ENCODE results near the gene ALG14. TPM values are rescaled to one million over a fixed set of nuclear protein-coding genes. Genes with fewer than 3 reads are reported as not detected.
"Not testable (repeated sequence)": the region's sequence is repeated elsewhere in the genome, so short reads cannot be mapped to it uniquely, and the experiment has no call there.

The ALG14 gene
- total RNA-seq, 3 donors from 2014 or later: 5.9 to 16.8 (median 11.4) TPM

DNA sequence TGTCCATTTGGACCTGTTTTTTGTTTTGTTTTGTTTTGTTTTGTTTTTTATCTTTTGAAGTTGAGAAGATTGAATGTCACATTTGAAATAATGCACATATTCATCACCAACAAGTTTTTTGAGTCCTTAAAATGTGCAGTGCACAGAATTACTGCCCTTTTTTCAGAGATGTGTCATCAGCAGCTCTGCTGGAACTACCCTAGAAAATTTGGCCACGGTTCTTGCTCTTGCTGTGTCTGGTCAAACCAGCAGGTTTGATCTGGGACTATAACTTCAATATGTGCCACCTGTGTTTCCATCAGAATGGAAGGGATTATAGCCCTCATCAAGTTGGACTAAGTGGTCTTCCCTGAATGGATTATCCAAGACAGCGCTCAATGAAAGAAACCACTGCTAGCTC lies 121.7 kb downstream of the ALG14 start:
- ATAC-seq: no peak
- Histone ChIP-seq H3K9me3 (no peaks in the 10 kb centered on the region), H3K4me3 (no peak overlapping the region), H3K36me3 (ENCODE audit: low read depth) (no peaks in the 10 kb centered on the region), H3K4me1 (ENCODE audit: low read depth) (peaks cover 15% of the 10 kb centered on the region)
- TF ChIP-seq, protein P1, sequence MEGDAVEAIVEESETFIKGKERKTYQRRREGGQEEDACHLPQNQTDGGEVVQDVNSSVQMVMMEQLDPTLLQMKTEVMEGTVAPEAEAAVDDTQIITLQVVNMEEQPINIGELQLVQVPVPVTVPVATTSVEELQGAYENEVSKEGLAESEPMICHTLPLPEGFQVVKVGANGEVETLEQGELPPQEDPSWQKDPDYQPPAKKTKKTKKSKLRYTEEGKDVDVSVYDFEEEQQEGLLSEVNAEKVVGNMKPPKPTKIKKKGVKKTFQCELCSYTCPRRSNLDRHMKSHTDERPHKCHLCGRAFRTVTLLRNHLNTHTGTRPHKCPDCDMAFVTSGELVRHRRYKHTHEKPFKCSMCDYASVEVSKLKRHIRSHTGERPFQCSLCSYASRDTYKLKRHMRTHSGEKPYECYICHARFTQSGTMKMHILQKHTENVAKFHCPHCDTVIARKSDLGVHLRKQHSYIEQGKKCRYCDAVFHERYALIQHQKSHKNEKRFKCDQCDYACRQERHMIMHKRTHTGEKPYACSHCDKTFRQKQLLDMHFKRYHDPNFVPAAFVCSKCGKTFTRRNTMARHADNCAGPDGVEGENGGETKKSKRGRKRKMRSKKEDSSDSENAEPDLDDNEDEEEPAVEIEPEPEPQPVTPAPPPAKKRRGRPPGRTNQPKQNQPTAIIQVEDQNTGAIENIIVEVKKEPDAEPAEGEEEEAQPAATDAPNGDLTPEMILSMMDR (IDR thresholded peaks at IDR 0.05): no peak
- no peak for DNase-seq
- intact Hi-C loops (cut with DNase I, micrococcal nuclease): no loop called here

DNA sequence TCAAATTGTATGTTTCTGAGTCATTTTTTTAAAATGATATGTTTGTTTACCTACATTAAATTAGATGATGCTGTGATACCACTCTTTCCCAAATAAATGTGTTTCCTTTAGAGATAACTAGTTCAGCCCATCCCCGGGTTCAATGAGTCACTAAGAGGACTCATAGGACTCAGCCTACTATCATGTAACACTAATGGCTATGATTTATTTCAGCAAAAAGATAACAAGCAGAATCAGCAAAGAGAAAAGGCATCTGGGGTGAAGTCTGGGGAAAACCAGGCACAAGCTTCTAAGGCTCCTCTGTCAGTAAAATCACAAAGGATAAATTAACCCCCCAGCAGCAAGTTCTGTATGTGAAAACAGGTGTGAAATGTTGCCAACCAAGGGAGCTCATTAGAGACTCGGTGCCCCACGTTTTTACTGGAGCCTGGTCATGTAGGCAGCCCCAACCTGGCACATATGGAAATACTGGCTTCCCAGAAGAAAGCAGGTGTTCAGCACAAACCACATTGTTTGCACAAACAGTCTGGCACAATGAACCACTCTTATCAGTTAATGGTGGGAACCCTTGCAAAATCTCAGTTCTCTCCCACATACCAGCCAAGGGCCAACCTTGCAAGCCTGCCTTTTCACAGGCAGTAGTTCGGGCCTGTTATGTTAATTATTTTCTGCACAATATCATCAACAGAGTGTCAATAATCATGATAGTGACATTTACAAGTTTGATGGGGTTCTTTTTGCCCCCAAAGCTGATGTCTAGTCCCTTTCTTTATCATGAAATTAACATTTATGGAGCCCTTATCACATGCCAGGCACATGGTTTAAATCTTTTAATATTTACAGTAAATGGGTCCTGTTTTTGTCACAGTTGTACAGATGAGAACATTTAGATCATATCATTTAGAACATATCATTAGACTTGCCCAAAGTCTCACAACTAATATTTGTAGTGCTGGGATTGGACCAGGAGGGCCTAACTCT lies 122.8 kb downstream of the ALG14 start:
- TF ChIP-seq, protein P1 (IDR thresholded peaks at IDR 0.05): no peak
- no peaks in the 10 kb centered on the region for H3K36me3 ChIP-seq (ENCODE audit: low read depth)
- no peak for DNase-seq
- intact Hi-C loops (cut with DNase I, micrococcal nuclease): no loop called here
- no peak overlapping the region for H3K4me3 ChIP-seq
- no peaks in the 10 kb centered on the region for H3K9me3 ChIP-seq
- peak; percentile 89 for ATAC-seq
- H3K4me1 ChIP-seq (ENCODE audit: low read depth): peaks cover 15% of the 10 kb centered on the region

DNA sequence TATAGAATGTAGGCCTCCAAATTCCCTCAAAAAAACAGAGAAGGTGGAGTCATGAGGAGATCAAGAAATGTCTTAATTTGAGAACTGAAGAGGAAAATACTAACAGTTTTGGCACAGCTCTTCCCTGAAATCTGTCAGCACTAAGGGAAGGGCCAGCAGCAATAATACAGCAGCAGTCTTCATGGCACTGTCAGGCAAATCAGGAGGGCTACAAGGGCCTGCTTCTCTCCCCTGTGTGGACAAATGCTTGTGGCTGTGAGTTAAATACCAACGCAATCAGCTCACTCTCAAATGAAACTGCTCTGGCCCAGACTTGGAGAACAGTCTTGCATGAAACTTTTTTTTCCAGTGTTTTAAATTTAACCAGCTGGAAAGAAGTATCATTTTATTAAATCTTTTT lies 125.3 kb downstream of the ALG14 start:
- intact Hi-C loops (cut with DNase I, micrococcal nuclease): no loop called here
- ATAC-seq: no peak
- no peak for DNase-seq
- Histone ChIP-seq H3K4me3 (no peak overlapping the region), H3K9me3 (no peaks in the 10 kb centered on the region), H3K4me1 (ENCODE audit: low read depth) (peaks cover 15% of the 10 kb centered on the region), H3K36me3 (ENCODE audit: low read depth) (no peaks in the 10 kb centered on the region)
- TF ChIP-seq, protein P1 (IDR thresholded peaks at IDR 0.05): no peak

DNA sequence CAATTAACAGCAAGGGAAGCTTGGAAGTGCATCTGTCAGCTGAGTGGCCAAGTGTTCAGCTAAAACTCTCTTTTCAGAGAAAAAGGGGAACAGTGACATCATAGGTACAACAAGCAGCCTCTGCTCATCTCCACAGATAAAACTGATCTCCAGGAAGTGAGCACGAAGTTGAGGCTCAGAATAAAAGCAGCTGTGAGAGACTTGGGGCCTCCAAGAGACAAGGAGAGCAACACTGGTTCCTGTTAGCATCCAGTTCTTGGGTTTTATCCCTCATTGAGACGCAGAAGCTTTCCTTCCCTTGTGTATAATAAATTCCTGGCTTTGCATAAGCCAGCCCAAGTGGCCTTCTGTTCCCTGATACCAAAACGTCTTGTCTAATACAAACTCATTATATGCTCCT lies 125.9 kb downstream of the ALG14 start:
- no peak for DNase-seq

DNA sequence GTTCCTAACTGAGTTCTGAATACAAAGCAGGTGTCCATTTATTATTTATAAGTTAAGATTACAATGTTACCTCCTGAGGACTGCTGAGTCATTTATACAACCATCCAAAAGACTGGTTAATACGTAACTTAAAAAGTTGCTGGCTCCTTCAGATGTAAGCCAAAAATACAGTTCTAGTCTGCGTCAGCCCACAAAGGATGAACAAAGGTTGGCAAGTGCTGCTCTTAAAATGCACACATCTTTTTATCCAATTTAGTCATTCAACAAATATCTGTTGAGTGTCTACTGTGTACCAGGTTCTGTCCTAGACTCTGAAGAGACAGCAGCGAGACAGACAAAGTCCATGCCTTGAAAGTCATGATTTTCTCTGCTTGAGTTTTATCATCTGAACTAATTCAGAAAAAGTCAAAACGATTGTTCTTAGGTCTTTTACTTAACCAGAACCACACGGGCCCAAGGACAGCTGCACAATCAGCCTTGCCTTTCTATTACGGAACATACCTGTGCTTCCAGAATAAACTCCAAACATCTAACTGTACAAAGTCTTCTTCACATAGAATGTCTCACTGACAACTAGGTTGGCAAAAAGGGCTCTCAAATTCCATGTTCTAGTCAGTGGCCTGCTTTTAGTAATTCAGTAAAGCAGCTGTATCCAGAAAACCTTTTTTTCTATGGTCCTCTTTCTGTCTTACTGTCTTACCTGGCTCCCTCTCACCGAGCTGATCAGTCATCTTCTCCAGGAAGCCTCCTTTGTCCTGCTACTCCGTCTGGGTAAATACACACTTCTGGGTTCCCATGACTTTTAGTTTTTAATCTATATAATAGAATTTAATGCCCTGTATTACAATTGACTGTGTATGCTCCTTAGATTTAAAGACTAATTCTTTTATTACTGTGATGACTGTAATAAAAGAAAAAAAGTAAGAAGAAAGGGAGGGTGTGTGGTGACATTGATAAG lies 130.3 kb downstream of the ALG14 start:
- H3K4me1 ChIP-seq (ENCODE audit: low read depth): peaks cover 8% of the 10 kb centered on the region
- H3K9me3 ChIP-seq: no peaks in the 10 kb centered on the region
- intact Hi-C loops (cut with DNase I, micrococcal nuclease): no loop called here
- no peaks in the 10 kb centered on the region for H3K36me3 ChIP-seq (ENCODE audit: low read depth)
- peak; percentile 86 for ATAC-seq
- no peak overlapping the region for H3K4me3 ChIP-seq
- TF ChIP-seq, protein P1 (IDR thresholded peaks at IDR 0.05): no peak
- no peak for DNase-seq

More for the DNA sequence above, 125.9 kb downstream of the ALG14 start:
- Histone ChIP-seq H3K9me3 (no peaks in the 10 kb centered on the region), H3K36me3 (ENCODE audit: low read depth) (no peaks in the 10 kb centered on the region), H3K4me3 (no peak overlapping the region), H3K4me1 (ENCODE audit: low read depth) (peaks cover 15% of the 10 kb centered on the region)
- intact Hi-C loops (cut with DNase I, micrococcal nuclease): no loop called here
- TF ChIP-seq, protein P1 (IDR thresholded peaks at IDR 0.05): no peak
- ATAC-seq: no peak

DNA sequence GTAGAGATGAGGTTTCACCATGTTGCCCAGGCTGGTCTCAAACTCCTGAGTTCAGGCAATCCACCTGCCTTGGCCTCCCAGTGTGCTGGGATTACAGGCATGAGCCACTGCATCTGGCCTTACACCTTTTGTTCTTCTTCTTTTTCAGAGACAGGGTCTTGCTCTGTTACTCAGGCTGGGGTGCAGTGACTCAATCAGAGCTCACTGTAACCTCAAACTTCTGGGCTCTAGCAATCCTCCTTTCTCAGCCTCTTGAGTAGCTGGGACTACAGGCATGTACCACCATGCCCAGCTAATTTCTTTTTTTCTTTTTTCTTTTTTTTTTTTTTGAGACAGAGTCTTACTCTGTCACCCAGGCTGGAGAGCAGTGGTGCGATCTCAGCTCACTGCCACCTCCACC lies 131.3 kb downstream of the ALG14 start:
- H3K36me3 ChIP-seq (ENCODE audit: low read depth); intact Hi-C loops (cut with DNase I, micrococcal nuclease); DNase-seq; H3K4me1 ChIP-seq (ENCODE audit: low read depth); H3K9me3 ChIP-seq; ATAC-seq; H3K4me3 ChIP-seq: not testable (repeated sequence)

Data from mucosa of descending colon (tissue), 3 donors.